CD1c-positive myeloid dendritic cell (primary cell): ENCODE data around the gene METTL8.
"Not testable (repeated sequence)": the region's sequence is repeated elsewhere in the genome, so short reads cannot be mapped to it uniquely, and the experiment has no call there.

Experiments
- DNase-seq: peaks from one replicate; pipeline ENCODE4 v3.0.0-alpha.2; 2016; ENCODE audit errors: extremely low spot score

The METTL8 gene

DNA sequence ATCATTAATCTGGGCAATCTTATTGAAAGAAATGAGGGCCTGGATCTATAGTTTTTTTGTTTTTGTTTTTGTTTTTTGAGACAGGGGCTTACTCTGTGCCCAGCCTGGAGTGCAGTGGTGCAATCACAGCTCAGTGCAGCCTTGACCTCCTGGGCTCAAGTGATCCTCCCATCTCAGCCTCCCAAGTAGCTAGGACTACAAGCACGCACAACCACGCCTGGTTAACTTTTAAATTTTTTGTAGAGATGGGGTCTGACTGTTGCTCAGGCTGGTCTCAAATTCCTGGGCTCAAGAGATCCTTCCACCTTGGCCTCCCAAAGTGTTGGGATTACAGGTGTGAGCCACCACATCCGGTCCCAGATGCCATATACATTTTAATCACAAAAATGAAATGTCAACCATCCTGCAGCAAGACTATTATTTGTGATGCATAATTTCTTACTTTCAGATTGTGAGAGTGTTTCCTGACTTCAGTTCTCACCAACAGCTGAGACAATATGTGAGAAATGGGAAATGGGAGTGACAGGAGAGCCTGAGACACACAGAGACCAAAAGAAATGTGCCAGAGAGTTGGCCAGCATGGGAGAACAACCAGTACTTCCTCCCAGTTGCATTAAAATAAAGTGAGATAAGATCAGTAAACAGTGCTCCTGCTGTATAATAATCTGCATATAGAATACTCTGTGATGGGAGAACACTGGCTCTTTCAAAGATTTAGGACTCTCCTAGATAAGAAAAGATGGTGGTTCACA, 87.6 kb downstream of the METTL8 start:
- DNase-seq = no peak

- no peak for DNase-seq
These were observed 89.6 kb downstream of the METTL8 start for GRCh38 chr2:171344182-171344581.

- no peak for DNase-seq
These were observed 91.8 kb downstream of the METTL8 start for GRCh38 chr2:171342067-171342413.

- no peak for DNase-seq
These were observed 92.3 kb downstream of the METTL8 start for GRCh38 chr2:171341394-171342066.

GRCh38 chr2:171334946-171335345, 98.8 kb downstream of the METTL8 start:
- DNase-seq = no peak

DNA sequence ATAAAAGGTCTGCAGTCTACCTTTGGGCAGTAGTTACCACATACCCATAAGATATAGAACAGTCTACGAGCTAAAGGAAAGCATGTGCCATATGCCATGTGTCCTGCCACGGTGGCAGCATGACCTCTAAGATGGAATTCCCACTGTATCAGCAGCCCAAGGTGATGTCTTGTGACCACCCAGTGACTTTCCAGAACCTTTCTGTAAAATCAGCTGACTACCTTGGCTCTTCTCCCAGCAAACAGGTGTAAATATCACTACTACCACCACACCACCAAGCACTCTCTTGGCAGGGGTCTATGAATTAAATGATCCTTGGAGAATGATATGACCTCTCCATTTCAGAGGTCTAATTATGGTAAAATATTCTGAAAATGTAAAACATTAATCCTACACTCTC, 99.6 kb downstream of the METTL8 start:
- DNase-seq = no peak

- peak; percentile 18 for DNase-seq
These were observed 103.4 kb downstream of the METTL8 start for GRCh38 chr2:171330155-171330956.

- no peak for DNase-seq
These were observed 106.7 kb downstream of the METTL8 start for GRCh38 chr2:171327043-171327496.

- peak; percentile 19 for DNase-seq
These were observed 107.8 kb downstream of the METTL8 start for GRCh38 chr2:171325886-171326585.

GRCh38 chr2:171323971-171324528, 109.7 kb downstream of the METTL8 start:
- DNase-seq = no peak

DNA sequence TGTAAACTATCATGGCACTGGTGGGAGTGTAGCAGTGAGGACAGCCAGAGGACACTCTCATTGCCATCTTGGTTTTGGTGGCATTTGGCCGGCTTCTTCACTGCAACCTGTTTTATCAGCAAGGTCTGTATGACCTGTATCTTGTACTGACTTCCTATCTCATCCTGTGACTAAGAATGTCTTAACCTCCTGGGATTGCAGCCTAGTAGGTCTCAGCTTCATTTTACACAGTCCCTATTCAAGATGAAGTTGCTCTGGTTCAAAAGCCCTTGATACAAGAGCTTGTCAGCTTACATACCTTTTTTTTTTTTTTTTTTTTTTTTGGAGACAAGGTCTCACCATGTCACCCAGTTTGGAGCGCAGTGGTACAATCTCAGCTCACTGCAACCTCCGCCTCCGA, 110.9 kb downstream of the METTL8 start:
- DNase-seq = no peak

DNA sequence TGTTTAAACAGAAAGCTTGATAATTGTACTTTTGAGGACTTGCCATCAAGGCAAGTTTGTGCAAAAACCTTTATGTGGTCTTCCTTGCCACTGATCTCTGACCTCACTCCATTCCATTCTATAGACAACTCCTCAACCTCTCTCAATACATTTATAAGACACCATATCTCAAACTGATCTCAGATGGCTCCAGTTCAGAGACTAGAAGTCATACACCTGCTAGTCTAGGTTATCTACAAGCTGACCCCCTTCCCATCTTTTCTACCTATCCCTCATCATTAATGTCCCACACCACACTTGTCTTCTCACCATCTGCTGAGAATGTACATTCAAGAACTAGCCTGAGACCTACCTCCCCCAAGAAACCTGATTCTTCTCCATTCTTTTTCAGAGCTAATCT, 113.1 kb downstream of the METTL8 start:
- no peak for DNase-seq

DNA sequence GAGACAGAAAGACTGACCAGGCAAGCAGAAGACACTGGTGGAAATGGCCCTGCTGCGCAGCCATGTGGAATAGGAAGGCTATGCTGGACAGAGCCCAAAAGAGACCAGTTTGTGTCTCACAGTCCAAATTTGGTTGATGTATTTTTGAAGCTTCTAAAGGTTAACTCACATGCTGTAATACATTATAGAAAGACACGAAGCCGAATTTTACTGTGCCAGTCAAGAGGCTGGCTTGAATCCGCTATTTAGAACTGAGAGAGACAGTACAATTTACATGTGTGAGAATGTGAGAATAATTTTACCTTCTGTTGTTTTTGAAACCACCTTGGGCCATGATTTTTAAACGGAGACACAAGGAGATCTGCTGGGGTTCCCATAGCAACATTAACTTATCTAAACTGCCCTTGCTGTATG, 113.6 kb downstream of the METTL8 start:
- DNase-seq = no peak

- DNase-seq = peak; percentile 20
These were observed 114.5 kb downstream of the METTL8 start for GRCh38 chr2:171319164-171319810.

- DNase-seq = no peak
These were observed 115.3 kb downstream of the METTL8 start for GRCh38 chr2:171318463-171318934.

DNA sequence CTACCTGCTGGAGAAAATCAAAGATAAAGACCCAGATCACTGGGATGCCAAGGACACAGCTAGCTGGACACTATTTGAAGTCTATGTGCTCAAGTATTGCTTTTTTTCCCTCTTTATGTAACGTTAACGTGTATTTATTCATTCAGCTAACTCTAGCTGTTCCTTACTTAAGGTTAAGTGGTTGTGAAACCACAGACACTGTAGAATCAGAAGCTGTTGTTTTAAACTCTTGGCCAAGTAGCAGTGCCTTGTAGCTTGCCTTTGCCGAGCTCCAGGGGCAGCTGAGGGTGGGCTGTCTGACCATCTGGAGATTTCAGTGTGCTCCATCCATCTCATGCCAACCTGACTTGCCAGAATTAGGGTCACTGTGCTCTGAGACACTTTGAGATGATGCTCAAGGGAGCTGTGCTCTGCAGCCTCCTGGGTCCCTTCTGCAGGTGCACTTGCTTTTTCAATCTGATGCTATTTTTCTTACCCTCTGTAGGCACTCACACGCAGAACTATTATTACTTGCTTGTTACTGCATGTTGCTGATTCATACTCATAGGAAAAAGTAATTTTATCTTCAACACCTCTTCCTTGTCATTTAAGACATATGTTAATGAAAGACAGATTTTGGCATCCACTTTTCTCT, 116.2 kb downstream of the METTL8 start:
- DNase-seq = no peak

DNA sequence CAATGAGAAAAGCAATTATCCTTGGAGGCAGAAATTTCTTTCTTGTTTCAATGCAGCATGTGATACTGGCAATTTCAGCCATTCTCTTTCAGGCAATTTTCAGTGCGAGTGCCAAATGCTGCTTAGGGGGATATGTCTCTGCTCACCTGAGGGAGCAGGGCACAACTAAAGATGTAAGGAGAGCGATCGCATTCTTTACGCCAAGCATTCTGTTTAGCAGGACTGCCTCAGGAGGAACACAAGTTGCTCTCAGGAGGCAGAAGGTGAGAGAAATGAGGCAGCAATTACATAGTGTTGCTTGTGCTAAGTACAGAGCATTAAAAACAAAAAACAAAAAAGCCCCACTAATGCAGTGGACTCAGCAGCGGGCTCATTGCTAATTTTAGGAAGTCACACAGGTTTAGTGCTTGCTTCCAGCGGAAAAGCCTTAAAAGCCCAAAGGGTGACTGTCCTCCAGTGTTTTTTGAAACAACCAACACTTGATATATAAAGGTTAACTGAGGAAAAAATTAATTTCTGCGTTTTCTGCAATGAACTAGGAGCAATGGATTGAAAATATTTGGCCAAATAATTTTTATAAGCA, 116.9 kb downstream of the METTL8 start:
- no peak for DNase-seq

DNA sequence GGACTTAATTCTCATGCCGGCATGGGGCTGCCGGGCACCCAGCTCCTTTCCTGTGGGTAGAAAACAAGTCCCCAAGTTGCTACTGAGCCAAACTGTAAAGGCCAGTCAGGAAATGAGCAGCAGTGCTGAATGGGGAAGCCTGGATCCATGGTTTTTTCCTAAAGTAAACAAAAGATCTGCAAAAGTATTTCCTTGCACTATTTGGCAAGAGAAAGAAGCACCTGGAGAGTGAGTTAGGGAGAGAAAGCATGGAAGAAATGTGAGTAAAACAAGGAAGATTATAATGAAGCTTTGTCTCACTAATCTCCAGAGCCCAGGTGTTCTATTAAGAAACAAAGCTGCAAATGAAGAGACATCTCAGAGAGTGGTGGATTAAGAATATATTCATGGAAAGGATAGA, 117.6 kb downstream of the METTL8 start:
- DNase-seq = no peak

- DNase-seq = no peak
These were observed 118.0 kb downstream of the METTL8 start for GRCh38 chr2:171315781-171316180.

DNA sequence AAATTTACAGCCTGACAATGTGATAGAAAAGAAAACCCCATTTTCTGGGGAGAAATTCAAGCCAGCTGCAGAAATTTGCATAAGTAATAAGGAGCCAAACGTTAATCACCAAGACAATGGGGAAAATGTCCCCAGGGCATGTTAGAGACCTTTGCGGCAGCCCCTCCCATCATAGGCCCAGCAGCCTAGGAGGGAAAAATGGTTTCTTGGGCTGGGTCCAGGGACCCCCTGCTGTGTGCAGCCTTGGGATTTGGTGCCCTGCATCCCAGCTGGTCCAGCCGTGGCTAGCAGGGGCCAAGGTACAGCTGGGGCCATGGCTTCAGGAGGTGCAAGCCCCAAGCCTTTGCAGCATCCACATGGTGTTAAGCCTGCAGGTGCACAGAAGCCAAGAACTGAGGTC, 121.6 kb downstream of the METTL8 start:
- DNase-seq = not testable (repeated sequence)
